ENCODE data around the gene MORN1. TPM values are rescaled to one million over a fixed set of nuclear protein-coding genes. Genes with fewer than 3 reads are reported as not detected.

Gene MORN1
- polyA plus RNA-seq, 1 donor, result 8.5 TPM

DNA sequence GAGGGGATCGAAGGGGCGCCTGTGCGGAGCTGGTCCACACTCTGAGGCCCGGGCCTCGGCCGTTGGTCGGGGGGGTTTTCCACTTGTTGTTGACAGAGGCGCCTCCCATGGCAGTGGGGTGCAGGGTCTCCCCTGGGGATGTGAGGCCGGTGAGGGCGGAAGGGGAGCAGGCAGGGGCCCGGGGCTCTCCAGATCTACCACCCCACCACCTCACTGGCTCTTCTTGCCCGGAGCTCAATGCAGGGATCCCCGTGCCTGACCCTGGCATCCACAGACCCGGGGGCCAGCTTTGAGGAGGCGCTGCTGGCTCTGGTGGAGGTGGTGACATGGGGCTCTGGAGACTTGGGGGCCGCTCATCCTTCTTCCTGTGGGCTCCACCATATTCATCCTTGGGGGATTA is 28.1 kb upstream of the MORN1 start:
- DNase-seq, result no peak

DNA sequence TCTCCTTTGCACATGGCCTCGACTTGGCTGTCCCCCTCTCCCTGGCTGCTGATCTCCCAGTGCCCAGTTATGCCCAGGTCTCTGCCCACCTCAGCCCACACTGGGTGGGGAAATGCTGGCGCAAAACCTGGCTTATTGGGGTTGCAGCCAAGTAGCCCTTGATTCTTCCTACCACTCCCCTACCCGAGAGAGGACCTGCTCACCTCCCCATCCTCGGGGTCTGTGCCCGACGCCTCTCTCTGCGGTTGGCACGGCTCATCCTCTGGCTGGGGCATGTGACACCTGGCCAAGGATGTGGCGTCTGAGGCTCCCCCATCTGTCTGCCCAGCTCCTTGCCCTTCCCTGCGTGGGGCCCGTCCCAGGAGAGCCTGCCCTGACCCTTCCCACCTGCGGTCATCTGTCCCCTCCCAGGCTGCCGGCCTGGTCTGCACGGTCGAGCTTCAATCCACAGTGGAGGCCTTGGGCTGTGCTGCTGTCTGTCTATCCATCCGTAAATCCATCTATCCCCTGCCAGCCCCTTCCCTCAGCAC is 27.5 kb upstream of the MORN1 start:
- DNase-seq, result no peak

DNA sequence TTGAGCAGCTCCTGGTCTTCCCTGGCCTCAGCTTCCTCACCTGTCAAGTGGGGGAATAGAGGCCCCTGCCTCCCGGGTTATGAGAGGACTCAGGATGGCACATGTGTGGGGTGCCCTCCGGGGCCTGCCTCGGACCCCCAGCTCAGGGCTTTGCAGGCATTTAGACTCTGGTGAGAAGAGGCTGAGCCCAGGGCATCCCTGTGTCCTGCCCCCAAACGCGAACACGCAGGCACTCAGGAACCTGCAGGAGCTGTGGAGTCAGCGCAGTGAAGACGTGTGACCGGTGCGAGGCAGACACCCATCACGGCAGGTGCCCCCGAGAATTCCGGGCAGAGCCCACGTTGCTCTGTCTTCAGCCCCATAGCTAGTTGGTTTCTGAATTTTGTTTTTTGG is 26.5 kb upstream of the MORN1 start:
- no peak for DNase-seq

DNA sequence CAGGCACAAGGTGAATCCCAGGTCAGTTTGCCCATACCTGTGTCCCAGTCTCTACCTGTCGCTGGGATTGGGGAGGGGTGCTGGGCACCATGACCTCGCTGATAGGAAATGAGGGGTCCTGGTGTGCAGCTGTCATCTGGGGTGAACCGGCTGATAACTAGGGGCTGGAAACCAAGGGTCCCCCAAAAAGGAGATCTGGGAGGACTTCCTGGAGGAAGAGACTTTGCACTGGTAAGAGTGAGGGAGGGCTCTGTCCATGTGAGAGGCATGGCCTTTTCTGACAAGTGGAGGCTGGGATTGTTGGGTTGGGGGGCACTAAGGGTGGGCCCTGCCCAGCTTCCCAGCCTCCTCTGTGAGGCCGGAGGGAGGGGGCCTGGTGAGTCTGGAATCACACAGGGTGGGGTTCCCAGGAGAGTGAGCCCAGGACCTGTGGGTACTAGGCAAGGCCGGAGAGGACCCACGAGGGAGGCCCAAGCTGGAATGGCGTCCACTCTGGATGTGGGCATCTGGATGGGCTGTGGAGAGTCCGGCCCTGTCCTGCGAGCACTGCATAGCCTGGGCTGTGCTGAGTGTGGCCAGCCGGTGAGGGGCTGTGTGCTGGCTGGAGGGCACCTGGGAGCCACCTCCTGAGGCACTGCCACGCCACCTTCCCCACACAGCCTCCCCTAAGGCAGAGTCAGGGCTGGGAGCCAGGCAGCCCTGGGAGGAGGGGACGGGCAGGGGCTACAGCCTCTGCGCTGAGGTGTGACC is 25.9 kb upstream of the MORN1 start:
- DNase-seq, result no peak

DNA sequence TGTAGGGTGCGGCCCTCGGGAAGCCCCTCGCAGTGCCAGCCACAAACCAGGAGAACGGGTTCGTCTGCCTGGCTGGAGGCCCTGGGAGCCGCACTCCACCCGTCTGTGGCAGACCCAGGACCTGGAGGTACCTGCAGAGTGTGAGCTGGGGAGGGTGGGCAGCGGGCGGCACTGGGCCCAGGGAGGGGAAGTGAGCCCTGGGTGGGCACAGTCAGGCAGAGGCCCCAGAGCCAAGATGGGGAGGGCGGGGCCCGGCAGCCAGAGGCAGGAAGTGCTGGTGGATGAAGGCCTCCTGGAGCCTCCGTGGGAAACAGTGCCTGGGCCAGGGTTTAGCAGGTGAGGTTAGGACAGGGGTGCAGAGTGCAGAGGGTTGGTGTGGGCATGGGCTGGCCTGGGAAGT is 25.0 kb upstream of the MORN1 start:
- DNase-seq, result no peak

DNA sequence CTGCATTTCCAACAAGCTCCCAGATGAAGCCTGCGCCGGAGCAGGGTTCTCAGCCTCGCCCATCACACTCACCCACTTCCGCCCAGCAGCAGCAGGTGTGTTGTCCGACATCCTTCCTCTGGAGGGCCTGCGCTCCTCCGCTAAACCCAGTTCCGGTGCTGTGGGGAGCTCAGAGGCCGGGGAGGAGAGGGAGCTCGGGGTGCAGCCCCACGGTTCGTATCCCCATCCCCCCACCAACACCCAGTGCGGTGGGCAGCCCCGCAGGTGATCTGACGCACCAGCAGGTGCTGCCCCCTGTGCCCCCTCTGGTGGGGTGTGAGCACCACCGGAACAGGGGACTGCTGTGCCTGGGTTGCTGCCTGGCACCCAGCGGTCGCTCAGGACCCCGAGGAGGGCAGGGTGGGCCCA is 24.5 kb upstream of the MORN1 start:
- no peak for DNase-seq

DNA sequence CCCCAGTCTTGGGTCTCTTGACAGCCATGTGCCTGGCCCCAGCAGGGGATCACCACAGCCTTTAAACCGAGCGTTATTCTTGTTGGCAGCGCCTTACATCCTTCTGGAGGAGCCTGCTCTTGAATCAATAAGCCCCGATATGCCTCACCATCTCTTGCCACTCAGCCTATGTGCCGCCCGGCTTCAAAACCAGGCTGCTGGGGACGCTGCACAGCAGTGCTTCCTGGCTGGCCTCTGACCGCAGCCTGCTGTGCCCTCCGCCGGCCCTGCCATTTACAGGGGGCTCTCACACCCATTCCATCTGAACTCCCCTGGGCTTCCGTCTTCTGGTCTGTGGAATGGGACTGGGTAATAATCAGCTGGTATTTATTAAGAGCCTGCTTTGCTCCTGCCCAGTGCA is 24.0 kb upstream of the MORN1 start:
- DNase-seq, result no peak

DNA sequence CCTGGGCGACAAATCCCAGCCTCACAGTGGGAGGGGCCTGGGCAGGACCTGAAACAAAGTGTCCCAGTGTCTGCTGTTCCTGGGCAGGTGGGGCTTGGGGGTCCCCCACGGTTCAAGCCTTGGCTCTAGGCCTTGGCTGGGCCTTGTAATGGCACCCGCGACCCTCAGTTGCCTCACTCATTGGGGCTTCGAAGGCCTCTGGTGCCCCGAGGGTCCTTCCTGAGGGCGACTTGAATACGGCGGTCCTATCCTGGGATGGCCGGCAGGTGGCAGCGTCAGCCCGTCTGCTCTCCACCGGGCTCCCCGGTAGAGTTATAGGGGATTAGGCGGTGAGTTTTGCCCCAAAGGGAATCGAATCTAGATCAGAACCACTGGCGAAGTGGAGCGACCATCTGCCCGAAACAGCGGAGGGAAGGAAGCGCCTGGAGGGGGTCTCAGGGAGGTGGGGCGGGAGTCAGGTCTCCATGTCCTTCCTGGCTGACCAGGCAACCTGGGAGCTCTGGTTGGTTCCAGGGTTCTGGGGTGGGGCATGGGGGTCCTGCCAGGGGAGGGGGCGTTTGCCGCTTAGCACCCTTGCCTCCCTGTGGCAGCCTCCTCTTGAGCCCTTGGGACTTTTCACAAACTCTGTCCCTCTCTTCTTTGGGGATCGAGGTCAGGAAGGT is 23.1 kb upstream of the MORN1 start:
- DNase-seq, result peak; percentile 54

DNA sequence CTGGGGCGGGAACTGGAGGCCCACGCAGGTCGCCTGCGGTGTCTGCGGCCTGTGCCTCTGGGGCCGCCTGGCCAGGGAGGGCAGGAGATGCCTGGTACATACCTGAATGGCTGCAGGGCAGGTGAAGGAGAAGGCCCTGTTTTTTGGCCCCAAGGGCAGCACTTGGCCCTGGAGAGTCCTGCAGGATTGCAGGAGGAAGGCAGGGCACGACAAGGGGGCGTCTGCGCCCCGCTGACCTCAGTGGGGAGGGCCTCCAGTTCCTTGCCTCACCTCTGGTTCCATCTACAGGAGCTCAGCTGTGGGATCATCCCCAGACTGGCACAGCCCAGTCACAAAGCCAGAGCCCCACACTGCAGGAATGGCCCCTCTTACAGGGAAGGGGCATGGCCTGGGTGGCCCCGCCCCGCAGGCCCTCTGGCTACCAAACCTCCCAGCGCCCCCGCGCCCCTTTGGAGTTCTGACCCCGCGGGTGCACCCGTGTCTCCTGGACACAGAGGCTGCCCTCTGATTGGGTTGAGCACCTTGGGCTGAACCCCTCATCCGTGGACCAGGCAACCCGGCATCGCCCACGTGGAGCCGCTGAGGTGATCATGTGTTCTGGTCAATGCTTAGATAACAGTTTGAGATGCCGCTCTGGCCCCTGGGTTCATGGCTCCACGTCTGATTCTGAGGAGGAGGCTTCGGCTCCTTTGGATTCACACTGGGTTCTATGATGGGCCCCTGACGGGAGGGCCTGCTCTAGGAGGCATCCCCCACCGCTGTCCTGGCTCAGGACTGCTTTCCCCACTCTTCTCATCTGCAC is 22.3 kb upstream of the MORN1 start:
- no peak for DNase-seq

DNA sequence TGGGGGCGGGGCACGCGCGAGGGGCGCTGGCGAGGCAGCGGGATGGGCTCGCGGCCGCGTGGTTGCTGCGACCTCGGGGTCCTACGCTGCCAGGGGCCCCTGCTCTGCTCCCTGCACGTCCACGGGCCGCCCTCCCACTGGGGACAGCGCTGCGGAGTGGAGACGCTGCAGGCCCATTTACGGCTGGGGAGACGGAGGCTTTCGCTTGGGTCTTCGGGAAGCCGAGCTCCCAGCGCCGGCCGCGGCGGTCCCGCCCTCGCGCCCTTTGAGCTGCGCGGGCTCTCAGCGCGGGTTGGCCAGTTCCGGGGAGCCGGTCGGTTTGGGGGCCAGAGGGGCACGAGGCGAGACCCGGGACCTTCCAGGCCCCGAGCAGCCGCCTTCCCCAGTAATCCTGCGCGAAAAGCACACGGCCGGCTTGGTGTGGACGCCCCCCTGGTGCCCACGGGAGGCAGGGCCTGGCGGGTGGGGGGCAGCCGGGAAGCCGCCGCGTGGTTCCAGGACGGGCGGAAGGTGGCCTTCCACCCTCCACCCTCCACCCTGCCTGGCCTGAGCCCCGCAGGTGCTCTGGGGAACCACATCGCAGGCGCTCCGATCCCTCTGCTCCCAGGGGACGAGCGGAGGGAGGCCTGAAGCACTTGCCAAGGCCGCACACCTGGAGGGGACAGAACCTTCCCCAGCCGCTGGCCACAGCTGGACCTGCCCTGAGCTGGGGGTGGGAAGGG is 21.6 kb upstream of the MORN1 start:
- DNase-seq, result no peak

DNA sequence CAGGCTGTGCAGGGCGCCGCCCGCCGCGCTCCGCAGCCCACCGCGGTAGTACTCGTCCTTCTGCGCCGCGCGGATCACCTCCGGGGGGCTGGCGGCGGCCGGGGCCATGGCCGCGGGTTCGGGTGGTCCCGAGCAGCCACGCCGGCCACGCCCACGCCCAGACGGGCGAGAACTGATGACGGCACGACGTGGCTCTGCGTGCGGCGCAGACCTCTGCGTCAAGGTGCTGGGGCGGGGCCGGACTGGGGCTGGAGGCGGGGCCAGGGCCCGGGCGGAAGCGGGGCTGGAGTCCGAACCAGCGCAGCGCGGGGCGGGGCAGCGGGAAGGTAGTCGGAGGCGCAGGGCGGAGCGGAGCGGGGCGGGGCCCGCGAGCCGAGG is 21.0 kb upstream of the MORN1 start, which contains the start of gene PEX10:
TSS of gene PEX10 (minus strand) at position 170 of the 378 bp plus-strand sequence. CDS start at position 108, 62 bp downstream.
- peak; percentile 96 for DNase-seq

DNA sequence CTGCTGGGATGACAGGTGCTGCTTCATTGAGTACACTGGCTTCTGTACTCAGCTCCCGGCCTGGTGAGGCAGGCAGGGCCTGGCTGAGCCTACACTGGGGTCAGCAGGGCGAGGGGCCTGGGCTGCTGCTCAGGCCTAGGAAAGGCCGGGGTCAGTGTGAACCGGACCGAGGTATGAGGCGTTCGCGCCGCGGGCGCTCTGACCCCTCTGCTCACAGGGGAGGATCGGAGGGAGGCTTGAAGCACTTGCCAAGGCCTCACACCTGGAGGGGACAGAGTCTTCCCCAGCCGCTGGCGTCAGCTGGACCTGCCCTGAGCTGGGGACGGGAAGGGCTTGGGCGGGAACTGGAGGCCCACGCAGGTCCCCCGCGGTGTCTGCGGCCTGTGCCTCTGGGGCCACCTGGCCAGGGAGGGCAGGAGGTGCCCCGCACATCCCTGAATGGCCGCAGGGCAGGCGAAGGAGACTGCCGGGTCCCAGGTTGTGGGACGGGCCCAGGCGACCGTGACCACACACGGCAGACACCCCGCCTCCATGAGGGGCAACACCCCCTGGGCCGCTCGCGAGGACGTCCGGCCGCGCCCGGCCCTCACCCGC is 20.5 kb upstream of the MORN1 start:
- DNase-seq, result no peak

DNA sequence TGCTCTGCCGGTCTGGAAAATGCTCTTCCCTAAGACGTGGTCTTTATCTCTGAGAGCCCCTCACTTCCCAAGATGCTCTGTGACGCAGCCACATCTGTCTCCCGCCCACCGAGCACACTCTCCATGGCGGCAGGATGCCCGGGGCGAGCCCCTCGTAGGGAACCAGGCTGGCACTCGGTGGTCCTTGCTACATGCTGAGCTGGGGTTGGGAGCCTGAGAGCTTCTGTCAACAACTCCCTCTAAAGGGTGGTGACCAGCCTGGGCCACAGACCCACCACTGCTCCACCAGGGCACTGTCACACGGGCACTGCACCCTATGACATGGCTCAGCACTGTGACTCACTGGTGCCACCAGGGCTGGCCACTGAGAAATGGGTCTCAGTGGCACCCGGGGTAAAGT is 18.4 kb upstream of the MORN1 start:
- no peak for DNase-seq

DNA sequence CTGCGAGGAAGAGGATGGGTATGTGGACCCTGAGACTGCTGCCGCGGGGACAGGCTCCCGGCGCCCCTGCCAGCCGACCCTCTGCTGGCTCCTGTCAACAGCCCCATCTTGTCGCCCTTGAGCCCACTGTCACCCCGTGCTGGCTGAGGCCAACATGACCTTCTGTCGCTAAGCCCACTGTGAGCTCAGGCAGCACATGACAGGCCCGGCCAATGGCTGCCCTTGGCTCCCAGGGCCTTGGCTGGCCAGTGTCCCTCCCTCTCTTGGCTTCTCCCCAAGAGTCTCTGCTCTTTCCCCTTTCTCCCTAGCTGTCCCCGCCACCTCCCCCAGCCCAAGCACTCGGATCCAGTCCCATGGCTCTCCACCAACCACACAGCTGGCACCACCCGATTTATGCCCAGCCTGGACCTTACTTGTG is 17.5 kb upstream of the MORN1 start:
- no peak for DNase-seq

DNA sequence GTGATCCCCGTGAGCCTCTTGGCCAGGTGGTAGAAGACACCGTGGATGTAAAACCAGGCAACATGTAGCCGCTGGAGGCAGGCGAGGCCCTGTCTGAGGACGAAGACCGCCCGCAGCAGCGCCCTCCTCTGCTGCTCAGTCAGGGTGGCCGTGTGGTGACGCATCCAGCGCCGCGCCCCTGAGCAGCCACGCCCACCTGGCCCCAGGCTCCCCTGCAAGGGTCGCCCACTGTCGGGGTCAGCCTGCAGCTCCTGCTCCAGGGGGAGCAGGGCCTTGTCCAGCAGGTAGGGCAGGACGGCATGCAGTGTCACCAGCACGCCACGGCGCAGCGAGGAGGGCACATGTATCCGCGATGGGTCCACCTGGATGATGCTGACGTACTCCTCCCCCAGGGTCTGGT is 17.1 kb upstream of the MORN1 start:
- DNase-seq, result no peak

DNA sequence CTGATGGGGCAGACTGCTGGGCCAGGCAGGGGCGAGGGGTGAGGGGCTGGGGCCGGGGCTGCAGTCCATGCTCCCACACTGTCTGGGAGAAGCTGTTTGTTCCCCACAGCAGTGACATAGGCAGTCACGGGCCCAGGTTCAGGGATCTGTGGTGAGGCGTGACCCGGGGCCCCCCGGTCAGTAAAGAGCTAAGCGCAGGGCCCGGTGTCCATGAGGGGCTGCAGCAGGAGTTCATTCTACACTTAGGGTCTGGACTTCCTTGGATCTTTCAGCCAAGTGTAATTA is 16.6 kb upstream of the MORN1 start:
- DNase-seq, result no peak

DNA sequence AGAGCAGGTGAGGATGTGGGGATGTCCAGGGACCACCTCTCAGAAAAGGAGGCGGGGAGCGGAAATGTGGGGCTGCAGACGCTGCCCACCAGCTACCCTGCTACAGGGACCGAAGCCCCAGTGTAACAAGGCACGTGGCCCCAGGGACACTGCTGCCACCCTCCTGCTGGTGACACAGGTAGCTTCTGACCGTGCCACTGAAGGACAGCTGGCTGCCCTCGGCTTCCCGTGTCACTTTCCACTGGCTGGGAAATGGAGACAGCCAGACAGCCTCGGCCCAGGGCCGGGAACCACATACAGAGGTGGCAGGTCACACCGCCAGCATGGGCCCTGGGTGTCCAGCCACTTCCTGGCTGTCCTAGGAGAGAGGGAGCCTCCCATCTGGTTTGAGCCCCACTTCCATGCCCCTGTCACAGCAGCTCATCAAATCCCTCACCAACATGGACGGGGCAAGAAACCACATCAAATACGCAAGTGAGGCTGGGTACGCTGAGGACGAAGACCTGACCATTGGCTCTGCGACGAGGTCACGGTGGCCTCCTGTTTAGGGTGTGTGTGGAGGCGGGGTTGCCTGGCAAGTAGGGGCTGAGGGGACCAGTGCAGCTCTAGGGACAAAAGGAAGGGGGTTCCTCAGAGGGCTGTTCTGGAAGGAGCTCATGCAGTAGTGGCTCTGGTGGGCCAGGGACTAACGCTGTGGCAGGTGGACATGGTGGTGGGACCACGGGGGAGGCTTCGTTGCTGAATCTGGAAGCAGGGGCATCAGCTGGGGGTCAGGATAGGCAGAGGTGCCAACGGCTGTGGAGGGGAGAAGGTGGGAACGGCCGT is 16.0 kb upstream of the MORN1 start:
- no peak for DNase-seq

DNA sequence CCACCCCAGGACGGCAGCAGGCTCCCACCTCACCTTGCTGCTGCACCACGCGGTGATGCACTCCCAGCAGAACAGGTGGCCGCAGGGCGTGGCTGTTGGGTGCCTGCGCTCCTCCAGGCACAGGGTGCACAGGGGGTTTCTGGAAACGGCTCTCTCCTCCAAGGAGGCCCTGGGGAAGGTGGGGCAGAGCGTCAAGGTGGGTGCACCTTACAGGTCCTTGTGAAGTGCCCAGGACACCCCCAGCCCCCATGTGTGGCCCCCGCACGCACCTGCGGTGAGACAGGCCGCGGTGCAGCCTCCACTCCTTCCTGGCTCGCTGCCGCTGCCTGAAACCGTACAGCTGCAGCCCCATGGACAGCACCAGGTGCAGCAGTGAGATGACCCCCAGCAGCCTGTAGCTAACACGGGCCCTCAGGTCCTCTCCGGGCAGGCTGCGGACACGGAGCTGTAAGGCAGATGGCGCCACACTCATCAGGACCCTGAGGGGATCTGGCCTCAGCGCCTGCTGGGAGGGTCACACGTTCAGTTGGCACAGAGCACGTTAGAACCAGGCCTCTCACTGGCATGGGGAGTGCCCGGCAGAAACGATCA is 15.2 kb upstream of the MORN1 start:
- DNase-seq, result no peak

DNA sequence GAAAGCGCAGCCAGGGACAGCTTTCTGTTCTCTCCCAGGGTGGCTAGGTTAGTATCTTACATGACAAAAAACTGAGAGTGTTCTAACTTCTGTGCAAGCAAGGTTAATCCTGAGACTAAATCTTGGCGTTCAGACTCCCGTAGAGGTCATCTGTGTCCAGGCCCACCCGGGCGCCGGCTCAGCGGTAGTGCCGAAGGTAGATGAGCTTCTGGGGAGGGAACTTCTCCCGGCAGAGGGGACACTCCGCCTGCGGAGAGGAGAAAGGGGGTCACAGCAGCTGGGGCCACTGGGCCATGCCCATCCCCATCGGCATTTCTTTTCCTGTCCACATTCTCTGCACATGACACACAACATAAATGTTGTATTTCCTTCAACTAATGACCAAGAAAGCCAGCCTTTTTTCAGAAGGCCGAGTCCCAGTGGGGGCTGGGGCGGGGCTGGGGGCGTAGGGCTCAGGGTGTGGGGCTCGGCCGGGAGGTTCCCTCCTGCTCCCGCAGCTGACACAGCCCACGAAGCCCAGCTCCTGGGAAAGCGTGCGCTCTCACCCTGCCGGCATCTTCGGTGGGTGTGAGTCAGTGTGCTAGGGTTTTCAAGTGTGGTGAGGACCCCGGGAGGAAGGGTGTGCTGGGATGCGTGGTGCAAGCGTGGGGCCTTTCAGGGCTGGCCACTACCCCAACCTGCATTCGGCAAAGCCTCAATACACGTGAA is 14.4 kb upstream of the MORN1 start:
- no peak for DNase-seq

DNA sequence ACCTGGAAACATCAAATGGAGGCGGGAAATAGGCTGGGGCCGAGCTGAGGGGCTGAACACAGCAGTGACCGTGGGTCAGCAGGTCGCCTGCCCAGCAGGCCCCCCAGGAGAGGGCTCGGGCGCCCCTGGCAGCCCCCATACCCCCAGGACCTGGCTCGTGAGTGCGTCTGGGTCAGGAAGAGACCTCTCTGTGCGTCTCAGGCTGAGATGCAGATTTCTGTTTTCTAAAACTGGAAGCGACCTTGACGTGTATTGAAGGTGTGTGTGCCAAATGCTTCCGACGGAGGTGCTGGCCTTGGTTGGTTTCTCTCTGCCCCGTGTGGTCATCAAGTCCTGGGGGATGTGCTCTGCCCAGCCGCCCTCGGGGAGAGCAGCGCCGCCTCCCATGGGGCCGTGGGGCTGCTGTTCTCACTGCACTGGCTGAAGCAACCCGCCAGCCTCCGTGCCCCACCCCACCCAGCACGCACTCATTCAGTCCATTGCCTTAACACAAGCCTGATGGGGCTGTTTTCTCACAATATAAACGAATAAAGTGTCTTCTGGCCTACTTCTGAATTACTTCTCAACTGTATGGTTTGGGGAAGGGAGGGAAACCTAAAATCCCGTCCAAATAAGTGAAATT is 13.6 kb upstream of the MORN1 start:
- no peak for DNase-seq

Data from hindlimb muscle (tissue), 1 donor.